Measurements from ENCODE around the gene CUL1. TPM values are rescaled to one million over a fixed set of nuclear protein-coding genes. Genes with fewer than 3 reads are reported as not detected.

The CUL1 gene
- total RNA-seq, 1 experiment from 2014 or later = 72.3 TPM

DNA sequence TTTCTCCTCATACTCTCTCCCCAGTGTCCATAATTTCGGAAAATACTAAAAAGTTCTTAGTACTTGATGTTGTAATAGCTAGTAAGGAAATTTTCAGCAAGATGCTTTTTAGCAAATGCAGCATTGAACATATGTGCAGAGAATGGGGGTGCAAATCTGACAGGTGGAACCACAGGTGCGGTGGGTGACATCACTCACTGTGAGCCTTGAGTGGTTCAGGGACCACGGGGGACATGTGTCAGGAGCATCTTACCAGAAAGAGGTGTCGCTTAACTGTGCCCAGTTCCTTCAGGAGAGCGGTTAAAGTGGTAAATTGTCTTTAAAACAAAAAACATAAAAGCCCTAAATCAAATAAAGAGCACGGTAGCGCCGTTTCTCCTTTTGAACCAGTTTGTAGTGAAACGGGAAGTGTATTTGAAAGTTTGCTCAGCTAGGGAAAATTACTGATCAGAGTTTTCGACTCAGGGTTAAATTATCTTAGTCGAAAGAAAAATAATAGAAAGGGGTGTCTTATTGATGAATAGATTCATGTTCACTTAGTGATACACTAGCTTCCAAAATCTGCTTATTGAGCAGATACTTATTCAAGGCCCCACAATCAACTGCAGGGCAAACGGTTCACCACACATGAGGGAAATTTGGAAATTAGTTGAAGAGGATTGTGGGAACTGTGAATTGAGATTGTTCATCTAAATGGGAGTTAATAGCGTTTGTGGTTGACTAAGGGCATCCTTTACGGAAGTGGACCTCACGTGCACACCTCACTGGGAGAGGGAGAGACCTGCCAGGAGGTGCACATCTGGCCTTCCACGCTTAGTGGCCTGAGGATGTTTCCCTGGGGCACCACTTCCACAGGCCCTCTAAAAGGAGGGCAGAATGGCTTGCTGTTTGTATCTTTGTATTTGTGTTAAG lies 12.7 kb downstream of the CUL1 start:
- no peak overlapping the region for H3K4me2 ChIP-seq (ENCODE audit: insufficient read depth, insufficient read length, low read length)
- H3K18ac ChIP-seq (ENCODE audit: insufficient read length, low read depth, low read length) = no peak overlapping the region
- H3K4ac ChIP-seq (ENCODE audit: low read depth, low read length) = no peak overlapping the region
- TF ChIP-seq, protein P1, sequence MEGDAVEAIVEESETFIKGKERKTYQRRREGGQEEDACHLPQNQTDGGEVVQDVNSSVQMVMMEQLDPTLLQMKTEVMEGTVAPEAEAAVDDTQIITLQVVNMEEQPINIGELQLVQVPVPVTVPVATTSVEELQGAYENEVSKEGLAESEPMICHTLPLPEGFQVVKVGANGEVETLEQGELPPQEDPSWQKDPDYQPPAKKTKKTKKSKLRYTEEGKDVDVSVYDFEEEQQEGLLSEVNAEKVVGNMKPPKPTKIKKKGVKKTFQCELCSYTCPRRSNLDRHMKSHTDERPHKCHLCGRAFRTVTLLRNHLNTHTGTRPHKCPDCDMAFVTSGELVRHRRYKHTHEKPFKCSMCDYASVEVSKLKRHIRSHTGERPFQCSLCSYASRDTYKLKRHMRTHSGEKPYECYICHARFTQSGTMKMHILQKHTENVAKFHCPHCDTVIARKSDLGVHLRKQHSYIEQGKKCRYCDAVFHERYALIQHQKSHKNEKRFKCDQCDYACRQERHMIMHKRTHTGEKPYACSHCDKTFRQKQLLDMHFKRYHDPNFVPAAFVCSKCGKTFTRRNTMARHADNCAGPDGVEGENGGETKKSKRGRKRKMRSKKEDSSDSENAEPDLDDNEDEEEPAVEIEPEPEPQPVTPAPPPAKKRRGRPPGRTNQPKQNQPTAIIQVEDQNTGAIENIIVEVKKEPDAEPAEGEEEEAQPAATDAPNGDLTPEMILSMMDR (conservative IDR thresholded peaks at IDR 0.05) = no peak
- H3K27ac Mint-ChIP-seq = peak overlapping the region in 1 of 3 experiments; percentile 57; a peak in 2 of 7 replicates
- H3K23me2 ChIP-seq (ENCODE audit: insufficient read length, low read depth, low read length, poor library complexity, severe bottlenecking) = no peaks in the 10 kb centered on the region
- H3K4me3 Mint-ChIP-seq = no peak overlapping the region
- no peaks in the 10 kb centered on the region; a peak in 1 of 5 replicates for H3K9me3 Mint-ChIP-seq
- peaks cover 9% of the 10 kb centered on the region for H3K4me1 ChIP-seq (ENCODE audit: insufficient read depth, low read length)
- H4K20me1 ChIP-seq (ENCODE audit: control insufficient read depth, insufficient read depth, insufficient read length) = no peaks in the 10 kb centered on the region
- no peaks in the 10 kb centered on the region for H3K9me3 ChIP-seq (ENCODE audit: control insufficient read depth, low read depth, low read length)
- peaks cover 39 to 48% of the 10 kb centered on the region in 2 experiments for H3K4me1 Mint-ChIP-seq
- H3K23ac ChIP-seq (ENCODE audit: insufficient read length, low read depth, low read length) = no peak overlapping the region
- H2AFZ ChIP-seq (ENCODE audit: low read length) = no peak overlapping the region
- no peak overlapping the region for H2BK20ac ChIP-seq (ENCODE audit: low read depth, low read length, poor library complexity, severe bottlenecking)
- peaks cover 9% of the 10 kb centered on the region for H3K79me1 ChIP-seq (ENCODE audit: insufficient read depth, low read depth, low read length, poor library complexity, severe bottlenecking)
- no peak for DNase-seq
- no peak overlapping the region for H2BK12ac ChIP-seq (ENCODE audit: insufficient read length, low read depth, low read length)
- H2AK5ac ChIP-seq (ENCODE audit: insufficient read length, low read length) = no peak overlapping the region
- H3K27me3 Mint-ChIP-seq (ENCODE audit: low read depth) = no peaks in the 10 kb centered on the region
- no peak overlapping the region for H3K9ac ChIP-seq (ENCODE audit: extremely low read depth, insufficient read length, low read length)
- 100% methylated on average over 1 of the region's 16 CpGs for WGBS (ENCODE audit: extremely low coverage, insufficient read length, low lambda C conversion rate)
- H3K27ac ChIP-seq (ENCODE audit: insufficient read length, low read depth, low read length) = no peak overlapping the region
- no peak overlapping the region for H3T11ph ChIP-seq (ENCODE audit: low read length)
- H4K5ac ChIP-seq (ENCODE audit: insufficient read length, low read depth, low read length) = no peak overlapping the region
- H3K14ac ChIP-seq (ENCODE audit: insufficient read depth, low read length) = no peak overlapping the region
- H4K91ac ChIP-seq (ENCODE audit: insufficient read length, low read depth, low read length) = no peak overlapping the region
- no peak overlapping the region for H2BK120ac ChIP-seq (ENCODE audit: low read depth, low read length, poor library complexity, severe bottlenecking)
- no peak overlapping the region for H3K56ac ChIP-seq (ENCODE audit: insufficient read length, low read depth, low read length)
- H3K27me3 ChIP-seq (ENCODE audit: insufficient read depth, low read length) = no peaks in the 10 kb centered on the region
- H4K8ac ChIP-seq (replicated peaks; ENCODE audit: insufficient read length, low read depth, low read length) = no peak overlapping the region
- peaks cover 7 to 14% (median 9%) of the 10 kb centered on the region in 3 experiments for H3K36me3 Mint-ChIP-seq (ENCODE audit: insufficient read depth in 1 of 3, low read depth in 3 of 3)
- peaks cover 64% of the 10 kb centered on the region; the same call in 1 of the 2 replicates for H3K79me2 ChIP-seq (ENCODE audit: insufficient read depth, low read length)
- no peak overlapping the region for H2BK15ac ChIP-seq (ENCODE audit: low read depth, low read length)
- no peak overlapping the region for H2BK5ac ChIP-seq (ENCODE audit: insufficient read length, low read length)
